ENCODE measurements around the gene ASIC1.

ASIC1 gene

DNA sequence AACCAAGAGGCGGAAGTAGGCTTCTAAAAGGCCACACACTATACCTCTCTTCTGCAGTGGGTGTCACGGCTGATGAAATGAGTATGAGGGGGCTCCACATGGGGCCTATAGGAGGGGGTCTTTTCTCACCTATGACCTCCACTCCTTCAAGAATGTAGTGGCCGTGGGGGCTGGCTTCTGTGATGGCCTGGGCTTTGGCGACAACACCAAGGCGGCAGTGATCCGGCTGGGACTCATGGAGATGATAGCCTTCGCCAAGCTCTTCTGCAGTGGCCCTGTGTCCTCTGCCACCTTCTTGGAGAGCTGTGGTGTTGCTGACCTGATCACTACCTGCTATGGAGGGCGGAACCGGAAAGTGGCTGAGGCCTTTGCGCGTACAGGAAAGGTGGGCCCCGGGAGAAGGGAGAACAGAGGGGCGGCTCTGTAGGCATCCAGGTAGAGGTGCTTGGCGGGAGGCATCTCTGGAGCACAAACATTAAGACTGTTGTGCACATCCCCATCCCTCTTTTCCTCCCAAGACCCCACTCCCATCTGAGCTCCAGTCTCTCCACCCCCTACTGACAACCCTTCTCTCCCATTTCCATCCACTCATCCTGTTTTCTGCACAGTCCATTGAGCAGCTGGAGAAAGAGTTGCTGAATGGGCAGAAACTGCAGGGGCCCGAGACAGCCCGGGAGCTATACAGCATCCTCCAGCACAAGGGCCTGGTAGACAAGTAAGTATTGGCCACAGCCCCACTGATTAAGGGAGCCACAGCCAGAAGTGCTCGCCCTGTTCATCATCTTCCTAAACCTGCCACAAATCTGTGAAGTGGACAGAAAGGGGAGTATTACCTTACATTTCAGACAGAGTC is 50.2 kb downstream of the ASIC1 start:
- no peak for DNase-seq (ENCODE audit: low read depth)

DNA sequence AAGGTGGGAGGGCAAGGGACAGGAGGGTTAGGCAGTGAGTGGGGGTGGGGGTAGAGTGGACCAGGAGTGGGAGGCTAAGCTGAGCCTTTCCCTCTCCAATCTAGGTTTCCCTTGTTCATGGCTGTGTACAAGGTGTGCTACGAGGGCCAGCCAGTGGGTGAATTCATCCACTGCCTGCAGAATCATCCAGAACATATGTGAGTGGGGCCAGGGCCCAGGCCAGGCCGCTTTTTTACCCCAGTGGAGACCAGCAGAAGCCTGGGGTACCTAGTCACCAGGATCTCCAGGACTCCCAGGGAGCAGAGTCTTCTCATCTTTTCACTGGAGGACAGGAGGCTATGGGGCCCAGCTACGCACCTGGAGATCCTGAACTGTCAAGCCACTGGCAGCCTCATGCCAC is 51.9 kb downstream of the ASIC1 start:
- DNase-seq (ENCODE audit: low read depth): no peak

DNA sequence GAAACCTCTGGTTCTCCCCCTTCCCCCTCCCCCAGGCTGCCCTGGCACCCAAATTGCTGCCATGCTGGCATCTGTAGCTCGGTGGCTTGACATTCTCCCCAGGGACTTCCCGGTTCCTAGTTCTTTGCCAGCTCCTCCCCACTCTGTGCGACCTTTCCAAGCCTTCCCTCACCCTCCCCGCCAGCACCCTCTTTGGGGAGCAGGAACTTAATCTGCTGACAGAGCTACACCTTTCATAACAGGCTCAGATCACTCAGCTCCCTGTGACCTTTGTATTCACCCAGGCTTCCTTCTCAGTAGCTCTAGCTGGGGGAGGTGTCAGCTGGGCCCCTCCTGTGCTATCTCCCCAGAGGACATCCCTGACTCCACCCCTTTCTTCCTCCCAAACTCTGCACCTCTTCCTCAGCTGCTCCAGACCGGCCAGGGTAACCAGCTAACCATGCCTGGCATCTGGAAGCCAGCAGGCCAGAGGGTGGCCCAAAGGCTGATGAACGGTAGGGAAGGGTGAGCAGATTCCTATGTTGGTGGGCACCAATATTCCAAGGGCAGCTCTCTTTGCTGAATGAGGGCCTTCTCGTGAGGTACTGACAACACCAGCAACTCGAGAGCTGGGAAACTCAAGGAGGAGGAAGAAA is 52.8 kb downstream of the ASIC1 start:
- DNase-seq (ENCODE audit: low read depth): no peak

DNA sequence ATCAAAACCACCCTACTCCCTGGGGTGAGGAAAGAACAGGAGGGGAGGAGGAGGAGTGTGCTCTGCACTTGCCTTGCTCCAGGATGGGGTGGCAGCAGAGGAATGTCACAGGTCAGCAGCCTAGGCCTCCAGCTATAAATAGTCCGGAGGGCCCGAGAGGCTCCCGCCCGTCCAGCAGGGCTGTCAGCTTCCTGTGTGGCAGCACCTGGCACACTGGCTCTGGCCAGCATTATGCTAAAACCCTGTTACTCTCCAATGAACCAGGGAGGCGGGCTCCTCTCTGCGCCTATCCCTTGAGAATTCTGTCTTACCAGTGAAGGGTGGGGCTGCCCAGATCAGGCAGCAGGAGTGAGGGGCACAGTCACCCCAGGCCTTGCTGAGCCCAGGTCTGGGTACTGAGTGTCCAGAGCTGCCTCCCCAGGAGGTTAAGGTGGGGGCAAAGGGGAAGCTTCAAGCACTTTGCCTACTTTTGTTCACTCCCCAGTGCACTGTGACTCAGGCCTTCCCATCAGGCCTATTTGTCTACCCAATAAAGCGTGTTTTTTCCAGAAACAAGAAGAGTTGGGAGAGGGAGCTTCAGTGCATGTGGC is 53.5 kb downstream of the ASIC1 start:
- no peak for DNase-seq (ENCODE audit: low read depth)

DNA sequence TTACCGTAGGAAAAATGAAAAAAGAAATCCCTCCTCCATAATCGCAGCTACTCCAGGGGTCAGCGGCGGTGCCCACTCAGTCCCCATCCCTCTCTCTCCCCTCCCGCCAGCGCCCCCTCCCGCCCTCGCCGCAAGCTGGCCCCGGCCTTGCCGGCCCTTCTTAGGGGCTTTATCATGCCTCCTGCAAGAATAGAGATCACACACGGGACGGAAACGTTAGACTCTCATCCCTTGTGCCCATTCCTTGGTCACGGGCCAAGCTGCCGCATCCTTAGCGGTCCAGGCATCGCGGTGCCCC is 53.9 kb downstream of the ASIC1 start:
- no peak for DNase-seq (ENCODE audit: low read depth)

DNA sequence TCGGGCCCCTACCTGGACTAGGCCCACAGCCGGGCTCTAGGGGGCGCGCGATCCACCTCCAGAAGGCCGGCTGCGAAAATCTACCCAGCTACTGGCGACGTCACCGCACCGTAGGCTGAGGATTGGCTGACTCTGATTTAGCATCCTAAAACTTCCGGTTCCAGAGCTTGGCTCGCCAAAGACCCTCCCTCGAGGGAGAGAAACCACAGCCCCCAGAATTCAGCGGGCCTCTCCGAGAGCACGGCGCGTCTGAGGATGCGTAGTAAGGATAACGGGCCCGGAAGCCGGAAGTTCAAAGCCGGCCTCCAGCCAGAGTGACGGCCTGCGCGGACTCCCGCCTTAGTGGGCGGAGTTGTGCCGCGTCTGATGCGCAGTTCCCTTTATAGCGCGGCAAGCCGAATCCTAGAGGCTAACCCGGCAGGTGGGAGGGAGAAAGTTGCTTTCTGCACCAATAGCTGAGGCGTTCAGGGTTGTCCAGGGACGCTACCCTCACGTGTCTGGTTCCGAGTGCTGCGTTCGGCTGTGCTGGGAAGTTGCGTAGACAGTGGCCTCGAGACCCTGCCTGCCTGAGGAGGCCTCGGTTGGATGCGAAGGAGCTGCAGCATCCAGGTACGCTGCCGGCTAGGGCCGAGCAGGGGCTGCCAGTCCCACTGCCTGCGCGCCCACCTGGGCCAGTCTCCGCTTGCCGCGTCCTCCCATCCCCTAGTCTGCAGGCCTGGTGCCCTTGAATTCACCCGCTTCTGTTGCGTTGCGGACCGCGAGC is 54.5 kb downstream of the ASIC1 start, which contains the start of gene COX14:
Gene COX14 (plus strand): TSS at position 544 of the 763 bp plus-strand sequence. CDS start 7,808 bp downstream, outside the sequence.
- peak; percentile 98 for DNase-seq (ENCODE audit: low read depth)

DNA sequence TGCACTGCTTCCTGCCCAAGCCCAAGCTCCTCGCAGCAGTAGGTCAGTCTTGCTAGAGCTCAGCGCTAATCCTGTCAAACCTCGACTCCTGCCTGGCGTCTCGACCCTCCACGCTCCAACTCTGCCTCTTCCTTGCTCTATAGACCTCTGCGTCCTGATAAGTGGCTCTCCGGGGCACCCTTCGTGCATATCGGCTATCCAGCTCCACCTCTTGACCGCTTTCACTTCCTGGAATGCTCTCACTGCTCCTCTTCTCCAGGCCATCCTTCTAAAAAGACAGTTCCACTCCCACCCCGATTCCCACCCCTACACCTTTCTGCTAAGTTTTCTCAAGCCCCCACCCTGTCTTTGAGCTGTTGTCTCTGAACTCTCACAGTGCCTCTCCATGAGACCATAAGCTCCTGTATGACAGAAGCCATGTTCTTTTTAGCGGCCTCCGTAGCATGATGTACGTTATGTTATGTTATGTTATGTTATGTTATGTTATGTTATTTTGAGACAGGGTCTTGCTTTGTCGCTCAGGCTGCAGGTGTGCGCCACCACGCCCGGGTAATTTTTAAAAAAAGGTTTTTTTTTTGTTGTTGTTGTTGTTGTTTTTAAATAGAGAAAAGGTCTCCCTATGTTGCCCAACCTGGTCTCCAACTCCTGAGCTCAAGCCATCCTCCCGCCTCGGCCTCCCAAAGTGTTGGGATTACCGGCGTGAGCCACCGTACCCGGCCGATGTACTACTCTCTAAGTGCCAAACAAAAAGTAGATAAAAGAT is 55.2 kb downstream of the ASIC1 start:
- no peak for DNase-seq (ENCODE audit: low read depth)

DNA sequence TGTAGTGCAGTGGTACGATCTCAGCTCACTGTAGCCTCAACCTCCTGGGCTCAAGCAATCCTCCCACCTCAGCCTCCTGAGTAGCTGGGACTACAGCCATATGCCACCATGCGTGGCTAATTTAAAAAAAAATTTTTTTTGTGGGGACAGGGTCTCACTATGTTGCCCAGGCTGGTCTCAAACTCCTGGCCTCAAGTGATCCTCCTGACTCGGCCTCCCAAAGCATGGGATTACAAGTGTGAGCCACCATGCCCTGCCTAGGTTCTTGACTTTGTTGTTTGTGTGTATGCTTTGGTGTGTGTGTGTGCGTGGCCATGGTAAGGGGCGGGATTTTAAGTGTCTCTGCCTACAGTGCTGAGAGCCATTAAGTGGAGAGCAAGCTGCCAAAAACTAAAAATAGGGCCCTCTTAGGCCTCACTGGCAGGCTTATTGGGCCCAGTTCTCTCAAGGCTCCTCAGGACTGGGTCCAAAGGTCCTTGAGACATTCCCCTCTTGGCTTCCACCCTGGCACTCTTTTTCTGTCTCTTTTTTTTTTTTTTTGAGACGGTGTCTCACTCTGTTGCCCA is 59.7 kb downstream of the ASIC1 start:
- DNase-seq (ENCODE audit: low read depth): no peak

DNA sequence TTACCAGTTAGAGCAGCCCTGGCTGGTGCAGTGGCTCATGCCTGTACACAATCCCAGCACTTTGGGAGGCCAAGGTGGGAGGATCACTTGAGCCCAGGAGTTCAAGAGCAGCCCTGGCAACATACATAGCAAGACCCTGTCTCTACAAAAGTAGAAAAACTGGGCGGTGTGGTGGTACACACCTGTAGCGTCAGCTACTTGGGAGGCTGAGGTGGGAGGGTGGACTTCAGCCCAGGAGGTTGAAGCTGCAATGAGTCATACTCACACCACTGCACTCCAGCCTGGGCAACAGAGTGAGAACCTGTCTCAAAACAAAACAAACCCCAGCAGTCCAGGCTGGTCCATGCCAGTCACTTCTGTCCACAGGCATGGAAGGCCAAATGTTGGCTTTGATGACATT is 62.0 kb downstream of the ASIC1 start:
- no peak for DNase-seq (ENCODE audit: low read depth)

DNA sequence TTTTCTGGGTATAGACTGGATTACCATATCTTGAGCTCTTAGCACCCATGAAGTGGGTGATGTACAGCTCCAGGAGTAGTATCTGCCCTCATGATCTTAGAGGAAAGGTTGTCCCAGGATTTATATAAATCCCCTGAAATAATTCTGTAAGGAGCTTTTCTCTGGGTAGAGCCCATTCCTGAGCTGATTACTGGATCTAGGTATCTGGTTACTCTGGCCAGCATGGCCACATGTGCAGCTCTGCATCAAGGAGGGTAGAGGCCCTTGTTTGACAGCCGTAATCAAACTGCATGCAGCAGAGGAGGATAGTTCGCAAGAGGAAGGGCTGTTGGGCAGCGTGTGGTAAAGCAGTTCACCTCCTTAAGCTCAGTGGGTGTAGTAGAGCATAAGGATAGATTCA is 63.1 kb downstream of the ASIC1 start:
- no peak for DNase-seq (ENCODE audit: low read depth)

DNA sequence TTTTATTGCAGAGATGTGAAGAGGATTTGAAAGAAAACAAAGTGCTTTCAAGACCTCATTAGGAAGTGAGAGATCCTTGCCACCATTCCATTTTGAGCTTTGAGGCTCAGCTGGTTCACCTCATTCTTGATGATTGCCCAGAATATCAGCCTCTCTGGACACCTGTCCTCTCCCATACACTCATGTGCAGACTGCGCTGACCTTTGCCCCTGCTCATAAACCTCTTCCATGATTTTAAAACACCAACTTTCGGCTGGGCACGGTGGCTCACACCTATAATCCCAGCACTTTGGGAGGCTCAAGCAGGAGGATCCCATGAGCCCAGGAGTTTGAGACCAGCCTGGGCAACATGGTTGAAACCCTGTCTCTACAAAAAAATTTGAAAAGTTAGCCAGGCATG is 63.6 kb downstream of the ASIC1 start:
- DNase-seq (ENCODE audit: low read depth): no peak

DNA sequence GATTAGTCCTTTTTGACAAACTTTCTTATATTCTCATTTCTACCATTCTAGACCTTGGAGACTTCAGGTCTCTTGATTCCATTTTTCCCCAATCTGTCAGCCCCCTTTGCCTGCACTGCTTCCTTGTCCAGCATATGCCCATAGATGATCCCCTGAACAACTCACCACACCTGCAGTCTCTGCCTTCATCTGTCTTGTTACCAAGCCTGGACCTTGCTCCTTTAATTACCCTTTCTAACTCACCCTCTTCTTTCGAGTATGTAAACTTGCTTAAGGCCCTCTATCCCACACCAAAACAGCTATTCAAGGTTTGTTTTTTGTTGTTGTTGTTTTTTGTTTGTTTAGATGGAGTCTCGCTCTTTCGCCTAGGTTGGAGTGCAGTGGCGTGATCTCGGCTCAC is 64.2 kb downstream of the ASIC1 start:
- DNase-seq (ENCODE audit: low read depth): no peak

DNA sequence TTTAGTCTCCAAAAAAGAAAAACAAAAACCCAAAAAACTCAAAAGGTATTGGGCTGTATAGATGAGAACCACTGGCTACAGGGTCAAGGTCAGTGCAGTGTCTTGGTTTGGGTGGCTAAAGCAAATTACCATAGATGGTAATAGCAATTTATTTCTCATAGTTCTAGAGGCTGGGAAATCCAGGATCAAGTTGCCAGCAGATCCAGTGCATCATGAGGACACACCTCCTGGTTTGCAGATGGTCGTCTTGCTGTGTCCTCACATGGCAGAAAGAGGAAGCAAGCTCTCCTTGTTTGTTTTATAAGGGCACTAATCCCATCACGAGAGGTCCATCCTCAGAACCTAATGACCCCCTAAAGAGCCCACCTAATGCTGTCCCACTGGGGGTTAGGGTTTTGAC is 65.8 kb downstream of the ASIC1 start:
- no peak for DNase-seq (ENCODE audit: low read depth)

DNA sequence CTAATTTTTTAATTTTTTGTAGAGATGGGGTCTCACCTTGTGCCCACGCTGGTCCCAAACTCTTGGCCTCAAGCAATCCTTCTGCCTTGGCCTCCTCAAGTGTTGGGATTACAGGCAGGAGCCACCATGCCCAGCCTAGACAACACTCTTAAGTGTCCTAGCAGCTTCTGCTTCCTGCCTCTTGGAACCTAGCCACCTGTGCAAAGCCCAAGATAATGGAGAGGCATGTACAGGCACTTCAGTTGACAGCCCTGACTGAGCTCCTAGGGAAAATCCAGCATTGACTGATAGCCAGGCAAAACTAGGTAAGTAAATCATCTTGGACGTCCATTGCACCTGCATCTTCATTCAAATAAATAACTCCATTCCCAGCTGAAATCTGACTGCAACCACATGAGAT is 70.2 kb downstream of the ASIC1 start:
- DNase-seq (ENCODE audit: low read depth): no peak

DNA sequence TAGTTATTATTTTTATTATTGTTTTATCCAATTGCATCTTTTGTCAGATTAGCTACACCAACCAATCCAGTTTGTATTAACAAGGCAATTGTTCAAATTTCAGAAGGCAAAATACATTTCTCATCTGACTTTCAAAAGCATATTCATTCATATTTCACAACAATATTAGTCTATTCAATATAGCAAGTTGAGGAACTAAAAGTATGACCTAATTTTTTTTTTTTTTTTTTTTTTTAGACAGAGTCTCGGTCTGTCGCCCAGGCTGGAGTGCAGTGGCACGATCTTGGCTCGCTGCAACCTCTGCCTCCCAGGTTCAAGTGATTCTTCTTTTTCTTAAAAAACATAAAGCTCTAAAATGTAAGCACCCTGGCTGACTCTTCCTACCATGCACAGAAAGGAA is 71.9 kb downstream of the ASIC1 start:
- DNase-seq (ENCODE audit: low read depth): no peak

DNA sequence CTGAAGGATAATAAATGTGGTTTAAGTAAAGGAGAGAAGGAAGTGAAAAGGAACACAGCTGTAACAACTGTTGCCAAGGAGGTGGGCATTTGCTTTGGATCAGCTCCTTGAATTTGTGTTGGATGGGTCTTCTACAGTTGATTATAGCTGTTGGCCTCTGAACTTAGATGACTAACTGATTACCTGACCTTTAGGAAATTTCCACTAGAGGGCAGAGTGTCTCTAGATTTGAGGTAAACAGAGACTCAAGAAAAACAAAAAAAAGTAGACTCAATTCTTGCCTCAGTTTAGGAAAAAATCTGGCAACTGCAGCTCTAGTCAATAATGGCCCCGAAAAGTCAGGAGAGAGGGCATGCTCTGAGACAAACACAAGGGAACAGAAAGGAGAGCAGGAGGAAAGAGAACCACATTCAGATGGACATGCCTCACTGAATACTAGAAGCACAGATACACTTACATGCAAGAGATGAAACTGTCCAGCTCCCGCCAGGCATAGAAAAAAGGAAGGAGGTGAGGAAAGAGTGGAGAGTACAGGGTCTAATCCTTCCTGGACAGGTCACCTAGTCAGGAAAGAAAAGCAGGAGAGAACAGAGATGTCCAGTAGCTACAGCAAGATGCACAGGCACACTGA is 75.2 kb downstream of the ASIC1 start:
- DNase-seq (ENCODE audit: low read depth): no peak

Data from stimulated activated CD8-positive, alpha-beta memory T cell treated with anti-CD3 and anti-CD28 coated beads, Interleukin-7, amount 100 ng/mL, for 24 hours (primary cell).